ENCODE data around the gene POMT1.

DNA sequence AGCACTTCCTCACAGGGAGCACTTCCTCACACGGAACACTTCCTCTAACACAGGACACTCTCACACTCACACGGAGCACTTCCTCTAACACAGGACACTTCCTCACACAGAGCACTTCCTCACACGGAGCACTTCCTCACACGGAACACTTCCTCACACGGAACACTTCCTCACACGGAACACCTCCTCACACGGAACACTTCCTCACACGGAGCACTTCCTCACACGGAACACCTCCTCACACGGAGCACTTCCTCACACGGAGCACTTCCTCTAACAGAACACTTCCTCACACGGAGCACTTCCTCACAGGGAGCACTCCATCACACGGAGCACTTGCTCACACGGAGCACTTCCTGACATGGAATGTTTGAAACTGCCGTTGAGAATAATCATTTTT is 13.4 kb downstream of the POMT1 start:
- TF ChIP-seq, protein P1, sequence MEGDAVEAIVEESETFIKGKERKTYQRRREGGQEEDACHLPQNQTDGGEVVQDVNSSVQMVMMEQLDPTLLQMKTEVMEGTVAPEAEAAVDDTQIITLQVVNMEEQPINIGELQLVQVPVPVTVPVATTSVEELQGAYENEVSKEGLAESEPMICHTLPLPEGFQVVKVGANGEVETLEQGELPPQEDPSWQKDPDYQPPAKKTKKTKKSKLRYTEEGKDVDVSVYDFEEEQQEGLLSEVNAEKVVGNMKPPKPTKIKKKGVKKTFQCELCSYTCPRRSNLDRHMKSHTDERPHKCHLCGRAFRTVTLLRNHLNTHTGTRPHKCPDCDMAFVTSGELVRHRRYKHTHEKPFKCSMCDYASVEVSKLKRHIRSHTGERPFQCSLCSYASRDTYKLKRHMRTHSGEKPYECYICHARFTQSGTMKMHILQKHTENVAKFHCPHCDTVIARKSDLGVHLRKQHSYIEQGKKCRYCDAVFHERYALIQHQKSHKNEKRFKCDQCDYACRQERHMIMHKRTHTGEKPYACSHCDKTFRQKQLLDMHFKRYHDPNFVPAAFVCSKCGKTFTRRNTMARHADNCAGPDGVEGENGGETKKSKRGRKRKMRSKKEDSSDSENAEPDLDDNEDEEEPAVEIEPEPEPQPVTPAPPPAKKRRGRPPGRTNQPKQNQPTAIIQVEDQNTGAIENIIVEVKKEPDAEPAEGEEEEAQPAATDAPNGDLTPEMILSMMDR (conservative IDR thresholded peaks at IDR 0.05; ENCODE audit: low read length), result no peak
- TF ChIP-seq EZH2phosphoT487 (IDR thresholded peaks at IDR 0.05; ENCODE audit: borderline replicate concordance, low read depth, low read length), result no peak
